ENCODE measurements around the gene TMEM183A. TPM values are rescaled to one million over a fixed set of nuclear protein-coding genes. Genes with fewer than 3 reads are reported as not detected.

The TMEM183A gene
- 10 to 100 TPM; 69.2 to 75.8 (median 72.8) TPM for total RNA-seq

GRCh38 chr1:203006948-203007871 is at the start of gene TMEM183A:
TSS of gene TMEM183A (plus strand) at chr1:203007374. CDS start at chr1:203007466, 92 bp downstream.
- DNase-seq (ENCODE audit: low spot score) (peak; percentile 94), ATAC-seq (ENCODE audit: low FRiP score) (peak; percentile 97)
- TF ChIP-seq CTCF (IDR thresholded peaks at IDR 0.05), result no peak

GRCh38 chr1:202957733-202958543 is 49.2 kb upstream of the TMEM183A start, which contains the start of gene ADIPOR1:
TSS of gene ADIPOR1 (minus strand) at chr1:202958312. CDS start at chr1:202951070, 7,242 bp downstream.
- DNase-seq (ENCODE audit: low spot score) (peak; percentile 65), ATAC-seq (ENCODE audit: low FRiP score) (peak; percentile 98)
- no peak for TF ChIP-seq CTCF (IDR thresholded peaks at IDR 0.05)

GRCh38 chr1:202958544-202959275 is 48.5 kb upstream of the TMEM183A start:
- DNase-seq (ENCODE audit: low spot score), result no peak
- TF ChIP-seq CTCF (IDR thresholded peaks at IDR 0.05), result no peak
- no peak for ATAC-seq (ENCODE audit: low FRiP score)

- DNase-seq (ENCODE audit: low spot score), result no peak
- TF ChIP-seq CTCF (IDR thresholded peaks at IDR 0.05), result no peak
- no peak for ATAC-seq (ENCODE audit: low FRiP score)
Measured at GRCh38 chr1:202959276-202959620, 47.9 kb upstream of the TMEM183A start.

- no peak for DNase-seq (ENCODE audit: low spot score)
- ATAC-seq (ENCODE audit: low FRiP score), result no peak
- TF ChIP-seq CTCF (IDR thresholded peaks at IDR 0.05), result no peak
Measured at GRCh38 chr1:202961220-202961880, 45.8 kb upstream of the TMEM183A start.

GRCh38 chr1:202964791-202965410 is 42.3 kb upstream of the TMEM183A start:
- no peak for DNase-seq (ENCODE audit: low spot score)
- TF ChIP-seq CTCF (IDR thresholded peaks at IDR 0.05), result no peak
- no peak for ATAC-seq (ENCODE audit: low FRiP score)

Measured in omental fat pad (tissue), 4 donors.